ENCODE data around the gene CDK1. TPM values are rescaled to one million over a fixed set of nuclear protein-coding genes. Genes with fewer than 3 reads are reported as not detected.

Gene CDK1
- total and polyA plus RNA-seq, 8 donors = 9.2 to 121 (median 73.3) TPM

DNA sequence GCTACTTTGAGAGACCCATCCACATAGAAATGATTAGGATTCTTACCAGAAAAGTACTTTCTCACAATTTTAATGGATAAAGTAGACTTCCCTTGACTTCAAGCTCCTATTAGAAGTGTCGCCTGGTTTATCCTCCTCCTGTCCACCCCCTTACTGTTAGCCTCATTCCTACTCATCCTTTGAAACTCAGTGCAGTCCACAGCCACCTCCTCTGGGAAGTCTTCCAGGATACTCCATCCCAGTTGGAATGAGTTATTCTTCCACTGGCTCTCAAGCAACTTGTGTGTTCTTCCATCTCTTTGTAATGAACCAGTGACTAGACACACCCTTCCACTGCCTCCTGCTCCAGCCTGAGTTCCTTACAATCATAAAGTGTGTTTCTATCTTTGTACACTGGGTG, 25.1 kb upstream of the CDK1 start:
- DNase-seq (no peak), ATAC-seq (no peak)
- Histone ChIP-seq H3K9me3 (no peaks in the 10 kb centered on the region), H3K27me3 (no peaks in the 10 kb centered on the region), H3K27ac (no peak overlapping the region), H3K4me1 (no peaks in the 10 kb centered on the region), H3K36me3 (no peaks in the 10 kb centered on the region), H3K4me3 (no peak overlapping the region)
- TF ChIP-seq, protein P1, sequence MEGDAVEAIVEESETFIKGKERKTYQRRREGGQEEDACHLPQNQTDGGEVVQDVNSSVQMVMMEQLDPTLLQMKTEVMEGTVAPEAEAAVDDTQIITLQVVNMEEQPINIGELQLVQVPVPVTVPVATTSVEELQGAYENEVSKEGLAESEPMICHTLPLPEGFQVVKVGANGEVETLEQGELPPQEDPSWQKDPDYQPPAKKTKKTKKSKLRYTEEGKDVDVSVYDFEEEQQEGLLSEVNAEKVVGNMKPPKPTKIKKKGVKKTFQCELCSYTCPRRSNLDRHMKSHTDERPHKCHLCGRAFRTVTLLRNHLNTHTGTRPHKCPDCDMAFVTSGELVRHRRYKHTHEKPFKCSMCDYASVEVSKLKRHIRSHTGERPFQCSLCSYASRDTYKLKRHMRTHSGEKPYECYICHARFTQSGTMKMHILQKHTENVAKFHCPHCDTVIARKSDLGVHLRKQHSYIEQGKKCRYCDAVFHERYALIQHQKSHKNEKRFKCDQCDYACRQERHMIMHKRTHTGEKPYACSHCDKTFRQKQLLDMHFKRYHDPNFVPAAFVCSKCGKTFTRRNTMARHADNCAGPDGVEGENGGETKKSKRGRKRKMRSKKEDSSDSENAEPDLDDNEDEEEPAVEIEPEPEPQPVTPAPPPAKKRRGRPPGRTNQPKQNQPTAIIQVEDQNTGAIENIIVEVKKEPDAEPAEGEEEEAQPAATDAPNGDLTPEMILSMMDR (IDR thresholded peaks at IDR 0.05) = no peak
- intact Hi-C loops (cut with DNase I) = no loop called here

DNA sequence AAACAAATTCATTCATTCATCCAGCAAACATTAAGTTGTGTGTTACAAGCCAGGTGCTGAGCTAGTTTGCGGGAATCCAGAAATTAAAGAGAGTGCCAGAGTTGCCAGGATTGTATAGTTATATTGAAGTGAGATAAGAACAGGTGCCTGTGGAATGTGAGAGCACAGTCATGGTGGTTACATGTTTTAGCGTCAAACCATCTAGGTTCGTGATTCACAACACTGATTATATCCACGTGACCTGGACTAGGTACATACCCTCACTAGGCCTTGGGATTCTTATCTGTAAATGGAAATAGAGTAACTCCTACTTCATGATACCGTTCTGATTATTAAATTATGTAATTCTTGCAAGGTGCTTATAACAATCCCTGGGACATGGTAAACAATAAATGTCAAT, 24.5 kb upstream of the CDK1 start:
- Histone ChIP-seq H3K9me3 (no peaks in the 10 kb centered on the region), H3K27me3 (no peaks in the 10 kb centered on the region), H3K4me3 (no peak overlapping the region), H3K4me1 (no peaks in the 10 kb centered on the region), H3K27ac (no peak overlapping the region), H3K36me3 (no peaks in the 10 kb centered on the region)
- DNase-seq = no peak
- TF ChIP-seq, protein P1 (IDR thresholded peaks at IDR 0.05) = no peak
- ATAC-seq = no peak
- intact Hi-C loops (cut with DNase I) = no loop called here

- ATAC-seq (no peak), DNase-seq (no peak)
- intact Hi-C loops (cut with DNase I) = no loop called here
- Histone ChIP-seq H3K27me3 (no peaks in the 10 kb centered on the region), H3K36me3 (no peaks in the 10 kb centered on the region), H3K4me3 (no peak overlapping the region), H3K4me1 (no peaks in the 10 kb centered on the region), H3K9me3 (no peaks in the 10 kb centered on the region), H3K27ac (no peak overlapping the region)
- TF ChIP-seq, protein P1 (IDR thresholded peaks at IDR 0.05) = no peak
Measured at GRCh38 chr10:60757420-60757895, 20.8 kb upstream of the CDK1 start.

DNA sequence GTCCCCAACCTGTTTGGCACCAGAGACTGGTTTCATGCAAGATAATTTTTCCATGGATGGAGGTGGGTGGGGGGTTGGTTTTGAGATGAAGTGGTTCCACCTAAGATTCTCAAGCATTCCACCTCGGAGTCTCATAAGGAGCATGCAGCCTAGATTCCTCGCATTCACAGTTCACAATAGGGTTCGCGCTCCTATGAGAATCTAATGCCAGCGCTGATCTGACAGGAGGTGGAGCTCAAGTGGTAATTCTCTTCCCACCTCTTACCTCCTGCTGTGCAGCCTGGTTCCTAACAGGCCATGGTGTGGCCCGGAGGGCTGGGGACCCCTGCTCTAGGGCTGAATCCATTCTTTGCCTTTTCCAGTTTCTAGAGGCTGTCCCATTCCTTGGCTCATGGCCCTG, 19.1 kb upstream of the CDK1 start:
- Histone ChIP-seq H3K4me1 (no peaks in the 10 kb centered on the region), H3K9me3 (no peaks in the 10 kb centered on the region), H3K27ac (no peak overlapping the region), H3K36me3 (no peaks in the 10 kb centered on the region), H3K27me3 (no peaks in the 10 kb centered on the region), H3K4me3 (no peak overlapping the region)
- TF ChIP-seq, protein P1 (IDR thresholded peaks at IDR 0.05) = no peak
- intact Hi-C loops (cut with DNase I) = no loop called here
- ATAC-seq = no peak
- DNase-seq = no peak

- no peaks in the 10 kb centered on the region for H3K9me3 ChIP-seq
- no peaks in the 10 kb centered on the region for H3K27me3 ChIP-seq
- TF ChIP-seq, protein P1 (IDR thresholded peaks at IDR 0.05) = no peak
- no peak overlapping the region for H3K27ac ChIP-seq
- DNase-seq (no peak), ATAC-seq (no peak)
- H3K4me1 ChIP-seq = no peaks in the 10 kb centered on the region
- intact Hi-C loops (cut with DNase I) = no loop called here
- H3K36me3 ChIP-seq = no peaks in the 10 kb centered on the region
- no peak overlapping the region for H3K4me3 ChIP-seq
Measured at GRCh38 chr10:60760711-60761210, 17.5 kb upstream of the CDK1 start.

Measured in left lung (tissue), 10 donors.